Loucy (cell line): Measurements from ENCODE around the gene PFKFB3.
"Not testable (repeated sequence)": the region's sequence is repeated elsewhere in the genome, so short reads cannot be mapped to it uniquely, and the experiment has no call there.

Experiments
- H2AFZ ChIP-seq: fragments of 200-600 bp; sonication (generic); 2 replicates; pipeline ENCODE4 v1.6.0; 2016; ENCODE audit warnings: antibody characterized with exemption, mild to moderate bottlenecking, low read length, moderate library complexity
- H3F3A ChIP-seq: fragments of 200-600 bp; 2 replicates; pipeline ENCODE4 v1.6.0; 2016; ENCODE audit warnings: antibody characterized with exemption, low read depth, mild to moderate bottlenecking
- H3K27me3 ChIP-seq: fragments of 200-600 bp; sonication (generic); 2 replicates; pipeline ENCODE4 v1.6.1; 2014; ENCODE audit warnings: low read length, mild to moderate bottlenecking; ENCODE audit not compliant: insufficient read depth, poor library complexity, severe bottlenecking
- H3K36me3 ChIP-seq: fragments of 200-600 bp; sonication (generic); 2 replicates; pipeline ENCODE4 v1.6.1; 2016; ENCODE audit warnings: low read length; ENCODE audit not compliant: insufficient read depth
- H3K4me1 ChIP-seq: fragments of 200-600 bp; sonication (generic); 2 replicates; pipeline ENCODE4 v1.5.1; 2014; ENCODE audit warnings: low read length, mild to moderate bottlenecking; ENCODE audit not compliant: insufficient read depth, poor library complexity, severe bottlenecking
- H3K4me2 ChIP-seq: fragments of 200-600 bp; sonication (generic); 2 replicates; pipeline ENCODE4 v1.6.0; 2014; ENCODE audit warnings: antibody characterized with exemption, low read length, low read depth, mild to moderate bottlenecking; ENCODE audit not compliant: poor library complexity, severe bottlenecking
- H3K4me3 ChIP-seq: fragments of 200-600 bp; sonication (generic); 2 replicates; pipeline ENCODE4 v1.5.1; 2014; ENCODE audit warnings: low read length, mild to moderate bottlenecking, mixed read lengths; ENCODE audit not compliant: poor library complexity, severe bottlenecking
- H3K79me2 ChIP-seq: fragments of 200-600 bp; sonication (generic); 2 replicates; pipeline ENCODE4 v1.6.1; 2014; ENCODE audit warnings: low read length; ENCODE audit not compliant: insufficient read depth
- H3K9ac ChIP-seq: fragments of 200-600 bp; sonication (generic); 2 replicates; pipeline ENCODE4 v1.6.0; 2014; ENCODE audit warnings: mild to moderate bottlenecking, low read depth, low read length, moderate library complexity; ENCODE audit not compliant: poor library complexity, severe bottlenecking
- H3K9me2 ChIP-seq: fragments of 200-600 bp; sonication (generic); replicated peaks from 2 replicates; pipeline ENCODE4 v1.6.1; 2016; ENCODE audit warnings: low read depth, low read length, mixed read lengths
- H3K9me3 ChIP-seq: fragments of 200-600 bp; sonication (generic); 2 replicates; pipeline ENCODE4 v1.6.1; 2014; ENCODE audit warnings: mild to moderate bottlenecking, antibody characterized with exemption, low read length, low read depth; ENCODE audit not compliant: insufficient read depth
- H4K20me1 ChIP-seq: fragments of 200-600 bp; sonication (generic); 2 replicates; pipeline ENCODE4 v1.6.0; 2014; ENCODE audit warnings: antibody characterized with exemption, low read length, mild to moderate bottlenecking; ENCODE audit not compliant: insufficient read depth, poor library complexity, severe bottlenecking
- CTCF ChIP-seq: fragments of 200-600 bp; sonication (generic); conservative IDR thresholded peaks from 2 replicates; pipeline ENCODE4 v1.5.1; 2014; ENCODE audit warnings: mild to moderate bottlenecking, antibody characterized with exemption, low read length
- EZH2phosphoT487 ChIP-seq: fragments of 200-600 bp; IDR thresholded peaks from 2 replicates; pipeline ENCODE4 v1.6.1; 2018; ENCODE audit warnings: antibody characterized with exemption, mild to moderate bottlenecking, moderate library complexity, borderline replicate concordance

PFKFB3 gene

GRCh38 chr10:6191569-6191968 lies 11.2 kb upstream of the PFKFB3 start:
- Histone ChIP-seq H3K79me2 (peaks cover 37% of the 10 kb centered on the region; the same call in 1 of the 2 replicates), H3K27me3 (no peaks in the 10 kb centered on the region), H3K9ac (no peak overlapping the region), H3K4me1 (no peaks in the 10 kb centered on the region), H3K4me3 (no peak overlapping the region), H4K20me1 (no peaks in the 10 kb centered on the region), H2AFZ (no peak overlapping the region), H3K9me3 (no peaks in the 10 kb centered on the region), H3K36me3 (peaks cover 3% of the 10 kb centered on the region; the same call in 1 of the 2 replicates), H3K9me2 (no peaks in the 10 kb centered on the region), H3K4me2 (no peak overlapping the region), H3F3A (no peaks in the 10 kb centered on the region)
- TF ChIP-seq CTCF (no peak), EZH2phosphoT487 (no peak)

- H3K4me3 ChIP-seq, H3K9ac ChIP-seq, H3F3A ChIP-seq, H4K20me1 ChIP-seq, H3K4me1 ChIP-seq, H3K9me3 ChIP-seq, H3K9me2 ChIP-seq, H2AFZ ChIP-seq, H3K36me3 ChIP-seq, H3K4me2 ChIP-seq, H3K27me3 ChIP-seq: not testable (repeated sequence)
- H3K79me2 ChIP-seq = peaks cover 45% of the 10 kb centered on the region; the same call in 1 of the 2 replicates
Measured at GRCh38 chr10:6193342-6193741, 9.4 kb upstream of the PFKFB3 start.

- H3K36me3 ChIP-seq = peaks cover 3% of the 10 kb centered on the region; the same call in 1 of the 2 replicates
- H2AFZ ChIP-seq = no peak overlapping the region
- no peak overlapping the region for H3K4me2 ChIP-seq
- TF ChIP-seq EZH2phosphoT487 = no peak
- TF ChIP-seq CTCF = no peak
- no peaks in the 10 kb centered on the region for H3K9me3 ChIP-seq
- no peaks in the 10 kb centered on the region for H4K20me1 ChIP-seq
- no peaks in the 10 kb centered on the region for H3K27me3 ChIP-seq
- H3F3A ChIP-seq = no peaks in the 10 kb centered on the region
- H3K9ac ChIP-seq = no peak overlapping the region
- no peaks in the 10 kb centered on the region for H3K4me1 ChIP-seq
- H3K79me2 ChIP-seq = peaks cover 45% of the 10 kb centered on the region; the same call in 1 of the 2 replicates
- no peaks in the 10 kb centered on the region for H3K9me2 ChIP-seq
- no peak overlapping the region for H3K4me3 ChIP-seq
Measured at GRCh38 chr10:6194311-6194710, 8.4 kb upstream of the PFKFB3 start.

GRCh38 chr10:6195376-6195775 lies 7.4 kb upstream of the PFKFB3 start:
- no peak for TF ChIP-seq CTCF
- no peak for TF ChIP-seq EZH2phosphoT487
- peaks cover 49% of the 10 kb centered on the region; the same call in 1 of the 2 replicates for H3K79me2 ChIP-seq
- peaks cover 4% of the 10 kb centered on the region; the same call in 1 of the 2 replicates for H3F3A ChIP-seq
- peaks cover 3% of the 10 kb centered on the region; the same call in 1 of the 2 replicates for H3K36me3 ChIP-seq
- no peaks in the 10 kb centered on the region for H3K9me2 ChIP-seq
- no peaks in the 10 kb centered on the region for H3K9me3 ChIP-seq
- no peaks in the 10 kb centered on the region for H3K27me3 ChIP-seq
- no peaks in the 10 kb centered on the region for H4K20me1 ChIP-seq
- no peak overlapping the region for H3K4me2 ChIP-seq
- H3K4me3 ChIP-seq = no peak overlapping the region
- H2AFZ ChIP-seq = no peak overlapping the region
- no peak overlapping the region for H3K9ac ChIP-seq
- peaks cover 7% of the 10 kb centered on the region for H3K4me1 ChIP-seq
